Measurements from ENCODE around the gene IYD.

IYD gene

DNA sequence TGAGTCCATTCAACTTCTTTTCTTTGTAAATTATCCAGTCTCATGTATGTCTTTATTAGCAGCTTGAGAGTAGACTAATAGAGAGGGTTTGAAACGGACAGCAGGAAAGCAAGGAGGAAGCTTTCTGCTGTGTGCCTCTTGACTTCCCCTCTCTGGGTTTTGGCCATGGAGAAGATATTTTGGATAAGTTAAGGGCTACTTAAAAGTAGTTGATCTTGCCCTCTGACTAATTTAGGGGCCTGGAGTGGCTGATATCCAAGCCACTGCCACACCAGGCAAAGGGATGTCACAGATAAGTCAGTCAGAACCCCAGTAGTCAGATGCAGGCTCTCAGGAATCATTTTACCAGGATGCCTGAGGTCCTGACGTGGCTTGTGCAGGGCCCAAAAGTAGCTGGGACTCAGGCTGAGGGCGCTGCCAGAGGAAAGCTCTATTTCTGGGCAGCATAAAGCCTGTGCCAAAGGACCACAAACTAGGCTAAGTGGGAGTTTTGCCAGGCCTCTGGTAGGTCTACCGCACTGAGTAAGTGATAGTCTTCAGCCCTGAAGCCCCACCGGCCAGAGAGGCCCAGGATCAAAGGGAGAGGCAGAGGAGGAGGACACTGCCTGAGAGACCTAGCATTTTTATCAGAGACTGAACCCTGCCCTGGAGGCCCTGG is 41.6 kb upstream of the IYD start:
- no peak for TF ChIP-seq CTCF (IDR thresholded peaks at IDR 0.05)

- no peak for TF ChIP-seq CTCF (IDR thresholded peaks at IDR 0.05)
Observed at GRCh38 chr6:150328744-150329405, 39.9 kb upstream of the IYD start.

DNA sequence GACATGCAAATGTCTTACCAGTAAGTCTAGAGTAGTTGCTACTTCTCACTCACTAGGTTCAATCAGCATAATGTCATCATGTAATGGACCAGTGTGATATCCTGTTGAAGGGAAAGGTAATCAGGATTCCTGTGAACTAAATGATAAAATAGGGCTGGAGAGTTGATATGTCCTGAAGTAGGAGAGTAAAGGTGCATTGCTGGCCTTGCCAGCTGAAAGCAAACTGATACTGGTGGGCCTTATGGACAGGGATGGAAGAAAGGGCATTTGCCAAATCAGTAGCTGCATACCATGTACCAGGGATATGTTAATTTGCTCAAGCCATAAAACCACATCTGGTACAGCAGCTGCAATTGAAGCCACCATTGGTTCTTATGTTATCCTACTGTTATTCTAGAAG is 37.5 kb upstream of the IYD start:
- TF ChIP-seq CTCF (IDR thresholded peaks at IDR 0.05) = no peak

DNA sequence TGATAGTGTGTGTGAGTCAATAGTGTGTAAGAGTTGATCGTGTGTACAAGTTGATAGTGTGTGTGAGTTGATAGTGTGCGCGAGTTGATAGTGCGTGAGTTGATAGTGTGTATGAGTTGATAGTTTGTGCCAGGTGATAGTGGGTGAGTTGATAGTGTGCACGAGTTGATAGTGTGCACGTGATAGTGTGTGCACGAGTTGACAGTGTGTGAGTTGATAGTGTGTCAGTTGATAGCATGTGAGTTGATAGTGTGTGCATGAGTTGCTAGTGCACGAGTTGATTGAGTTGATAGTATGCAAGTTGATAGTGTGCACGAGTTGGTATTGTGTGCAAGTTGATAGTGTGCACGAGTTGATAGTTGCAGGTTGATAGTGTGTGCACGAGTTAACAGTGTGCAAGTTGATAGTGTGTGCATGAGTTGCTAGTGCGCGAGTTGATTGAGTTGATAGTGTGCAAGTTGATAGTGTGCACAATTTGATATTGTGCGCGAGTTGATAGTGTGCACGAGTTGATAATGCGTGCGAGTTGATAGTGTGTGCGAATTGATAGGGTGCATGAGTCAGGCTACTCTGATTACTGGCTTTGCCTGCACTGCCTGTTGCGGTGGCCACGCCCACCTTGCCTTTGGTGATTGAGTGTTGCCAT is 35.8 kb upstream of the IYD start:
- TF ChIP-seq CTCF (IDR thresholded peaks at IDR 0.05) = no peak

DNA sequence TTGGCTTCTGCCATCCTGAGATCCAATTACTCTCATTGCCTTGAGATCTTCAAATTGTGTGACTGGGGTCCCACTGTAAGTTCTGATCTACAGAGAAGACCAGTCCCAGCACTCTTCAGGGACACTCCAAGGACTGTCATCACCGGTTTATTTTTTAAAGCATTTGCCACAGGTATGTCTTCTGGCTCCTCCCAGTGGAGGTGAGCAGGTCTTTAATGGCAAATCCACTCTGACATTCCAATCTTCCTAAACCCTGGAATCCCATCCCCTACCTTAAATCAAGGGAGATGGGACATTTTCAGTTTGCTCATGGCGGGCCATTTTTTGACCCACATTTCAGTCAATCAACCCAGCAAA is 35.2 kb upstream of the IYD start:
- TF ChIP-seq CTCF (IDR thresholded peaks at IDR 0.05) = no peak

DNA sequence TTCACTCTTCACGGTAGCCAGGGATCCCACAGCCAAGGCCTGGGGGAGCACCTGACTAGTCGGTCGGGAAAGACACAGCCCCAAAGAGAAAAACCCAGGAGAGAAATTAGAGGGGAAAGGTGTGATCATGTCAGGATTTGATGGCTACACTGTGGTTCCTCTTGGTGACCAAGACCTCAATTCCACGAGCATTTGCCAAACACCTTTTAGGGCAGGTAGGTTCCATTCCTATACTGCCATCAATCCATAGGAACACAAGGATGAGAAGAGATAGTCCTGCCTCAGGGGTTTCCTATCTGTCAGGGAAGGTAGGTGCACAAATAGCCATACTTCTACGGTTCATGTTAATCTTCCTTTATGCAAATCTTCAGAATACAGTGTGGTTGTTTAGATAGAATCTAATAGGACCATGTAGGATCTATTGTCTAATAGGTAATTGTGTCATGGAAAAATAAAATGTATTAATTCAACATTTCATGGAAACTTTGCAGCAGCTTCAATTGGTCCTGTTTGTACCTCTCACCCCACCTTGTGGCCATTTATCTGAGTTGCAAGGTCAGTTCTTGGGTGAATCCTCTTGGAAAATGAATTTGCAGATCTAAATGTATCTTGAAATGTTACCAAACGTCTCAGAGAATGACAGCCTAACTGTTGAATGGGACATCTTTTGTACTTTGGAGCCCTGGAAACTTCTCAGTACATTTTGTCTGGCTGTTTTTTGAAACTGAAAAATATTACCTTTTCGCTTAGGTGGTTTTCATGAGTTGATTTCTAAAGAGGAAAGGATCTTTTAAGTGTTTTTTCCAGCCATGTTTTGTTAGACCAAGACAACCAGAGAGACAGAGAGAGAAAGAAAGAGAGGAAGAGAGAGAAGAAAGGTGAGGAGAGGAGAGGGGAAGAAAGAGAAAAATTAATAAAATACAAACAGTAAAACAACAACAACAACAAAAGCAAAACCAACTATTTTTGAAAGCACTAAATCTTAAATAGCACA is 33.7 kb upstream of the IYD start:
- peak; percentile 88 for TF ChIP-seq CTCF (IDR thresholded peaks at IDR 0.05)

GRCh38 chr6:150336299-150336698 is 32.5 kb upstream of the IYD start:
- no peak for TF ChIP-seq CTCF (IDR thresholded peaks at IDR 0.05)

Data from LNCAP (cell line).